ENCODE measurements around the gene CDC6.

CDC6 gene

GRCh38 chr17:40349895-40350688, 62.4 kb downstream of the CDC6 start:
- no peak overlapping the region for H3K4me3 ChIP-seq (ENCODE audit: low read length)
- TF ChIP-seq ZNF274 (IDR thresholded peaks at IDR 0.05; ENCODE audit: low read depth, low read length) = no peak

- no peak for TF ChIP-seq ZNF274 (IDR thresholded peaks at IDR 0.05; ENCODE audit: low read depth, low read length)
- H3K4me3 ChIP-seq (ENCODE audit: low read length) = no peak overlapping the region
These were observed 63.1 kb downstream of the CDC6 start for GRCh38 chr17:40350689-40351358.

- H3K4me3 ChIP-seq (ENCODE audit: low read length) = no peak overlapping the region
- TF ChIP-seq ZNF274 (IDR thresholded peaks at IDR 0.05; ENCODE audit: low read depth, low read length) = no peak
These were observed 63.9 kb downstream of the CDC6 start for GRCh38 chr17:40351359-40352236.

GRCh38 chr17:40352237-40352778, 64.6 kb downstream of the CDC6 start:
- TF ChIP-seq ZNF274 (IDR thresholded peaks at IDR 0.05; ENCODE audit: low read depth, low read length) = no peak
- no peak overlapping the region for H3K4me3 ChIP-seq (ENCODE audit: low read length)

- no peak overlapping the region for H3K4me3 ChIP-seq (ENCODE audit: low read length)
- TF ChIP-seq ZNF274 (IDR thresholded peaks at IDR 0.05; ENCODE audit: low read depth, low read length) = no peak
These were observed 65.2 kb downstream of the CDC6 start for GRCh38 chr17:40352779-40353394.

Data from GM08714 (cell line).